ENCODE measurements around the gene BPGM.

DNA sequence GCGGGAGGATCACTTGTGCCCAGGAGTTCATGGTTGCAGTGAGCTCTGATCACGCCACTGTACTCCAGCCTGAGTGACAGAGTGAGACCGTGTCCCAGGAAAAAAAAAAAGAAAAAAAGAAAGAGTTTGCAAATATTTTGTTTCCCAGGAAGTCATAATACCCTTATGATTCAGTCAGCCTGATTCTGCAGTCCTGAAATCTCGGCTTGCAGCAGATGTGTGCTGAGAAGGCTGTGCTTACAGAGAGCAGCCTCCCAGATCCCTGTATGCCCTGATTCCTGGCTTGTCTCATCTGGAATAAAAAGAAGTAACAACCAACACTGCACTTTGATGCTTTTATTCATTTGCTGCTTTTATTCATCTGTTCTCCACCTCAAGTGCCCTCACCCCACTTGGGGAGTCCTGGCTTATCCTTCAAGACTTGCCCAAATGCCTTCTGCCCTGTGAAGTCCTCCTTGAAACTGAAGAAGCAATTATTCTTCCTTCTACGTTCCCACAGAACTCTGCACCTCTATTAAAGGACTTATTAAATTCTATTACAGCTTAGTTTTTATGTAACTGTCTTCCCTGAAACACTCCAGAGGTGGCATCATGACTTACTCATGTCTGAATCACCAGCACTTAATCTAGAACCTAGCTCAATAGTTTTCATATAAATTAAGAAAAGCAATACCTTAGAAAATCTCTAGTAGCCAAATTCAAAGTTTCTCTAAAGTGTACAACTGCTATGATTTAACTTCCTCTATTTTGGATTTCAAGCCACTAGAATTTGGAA is 27.7 kb upstream of the BPGM start:
- TF ChIP-seq GATA3 (IDR thresholded peaks at IDR 0.05; ENCODE audit: low read depth, low read length), result no peak
- no peak for TF ChIP-seq GATA2 (IDR thresholded peaks at IDR 0.05; ENCODE audit: low read depth, low read length)
